GM23248 (cell line): Measurements from ENCODE around the gene POPDC3. TPM values are rescaled to one million over a fixed set of nuclear protein-coding genes. Genes with fewer than 3 reads are reported as not detected.
"Not testable (repeated sequence)": the region's sequence is repeated elsewhere in the genome, so short reads cannot be mapped to it uniquely, and the experiment has no call there.

Experiments
- DNase-seq: peaks from one replicate; pipeline ENCODE4 v3.0.0-alpha.2; 2015
- H2AFZ ChIP-seq: fragments of 200-600 bp; sonication (generic); 2 replicates; pipeline ENCODE4 v1.6.1; 2016; ENCODE audit warnings: antibody characterized with exemption
- H3F3A ChIP-seq: fragments of 200-600 bp; sonication (generic); 2 replicates; pipeline ENCODE4 v1.6.1; 2016; ENCODE audit warnings: mild to moderate bottlenecking, antibody characterized with exemption, mixed run types; ENCODE audit not compliant: insufficient read depth
- H3K27ac ChIP-seq: fragments of 200-600 bp; sonication (generic); 2 replicates; pipeline ENCODE4 v1.5.1; 2016; ENCODE audit warnings: mild to moderate bottlenecking
- H3K27me3 ChIP-seq: fragments of 200-600 bp; sonication (generic); replicated peaks from 2 replicates; pipeline ENCODE4 v1.6.1; 2016; ENCODE audit warnings: mild to moderate bottlenecking; ENCODE audit not compliant: insufficient read depth
- H3K36me3 ChIP-seq: fragments of 200-600 bp; sonication (generic); 2 replicates; pipeline ENCODE4 v1.6.1; 2016; ENCODE audit warnings: low read depth, mild to moderate bottlenecking
- H3K4me1 ChIP-seq: fragments of 200-600 bp; sonication (generic); 2 replicates; pipeline ENCODE4 v1.6.1; 2016; ENCODE audit warnings: mild to moderate bottlenecking; ENCODE audit not compliant: insufficient read depth
- H3K4me2 ChIP-seq: fragments of 200-600 bp; sonication (generic); one replicate; pipeline ENCODE4 v1.6.1; 2016; ENCODE audit warnings: mild to moderate bottlenecking; ENCODE audit not compliant: unreplicated experiment
- H3K4me3 ChIP-seq: fragments of 200-600 bp; sonication (generic); 2 replicates; pipeline ENCODE4 v1.5.1; 2016; ENCODE audit warnings: mild to moderate bottlenecking
- H3K79me2 ChIP-seq: fragments of 200-600 bp; sonication (generic); 2 replicates; pipeline ENCODE4 v1.6.1; 2016; ENCODE audit warnings: mild to moderate bottlenecking; ENCODE audit not compliant: insufficient read depth
- H3K9ac ChIP-seq: fragments of 200-600 bp; sonication (generic); 2 replicates; pipeline ENCODE4 v1.6.1; 2016; ENCODE audit warnings: mild to moderate bottlenecking
- H3K9me2 ChIP-seq: fragments of 200-600 bp; sonication (generic); 2 replicates; pipeline ENCODE4 v1.6.1; 2016; ENCODE audit warnings: mixed run types, mild to moderate bottlenecking, moderate library complexity; ENCODE audit not compliant: insufficient read depth
- H3K9me3 ChIP-seq: fragments of 200-600 bp; sonication (generic); one replicate; pipeline ENCODE4 v1.6.1; 2017; ENCODE audit warnings: low read depth
- H4K20me1 ChIP-seq: fragments of 200-600 bp; sonication (generic); 2 replicates; pipeline ENCODE4 v1.6.0; 2016; ENCODE audit not compliant: insufficient read depth
- EZH2 ChIP-seq: fragments of 200-600 bp; sonication (generic); IDR thresholded peaks from 2 replicates; pipeline ENCODE4 v1.6.1; 2018; ENCODE audit warnings: antibody characterized with exemption, mild to moderate bottlenecking; ENCODE audit not compliant: insufficient read depth, poor library complexity, severe bottlenecking
- EZH2phosphoT487 ChIP-seq: fragments of 200-600 bp; sonication (generic); IDR thresholded peaks from 2 replicates; pipeline ENCODE4 v1.6.1; 2018; ENCODE audit warnings: antibody characterized with exemption, moderate library complexity, mild to moderate bottlenecking, low read depth; ENCODE audit not compliant: insufficient read depth
- WGBS, 2 experiments: methylation state at CpG; one replicate each; pipeline ENCODE4 v1.1.6; 2015 to 2017; ENCODE audit warnings: low lambda C conversion rate in 2 of 2, low coverage in 1 of 2; ENCODE audit errors: missing lambda C conversion rate in 2 of 2; 5-methylcytosine and 5-hydroxymethylcytosine counted together
- in situ Hi-C: fragments of 300-500 bp; cut with MboI; formaldehyde crosslinking; loops from 2 replicates; pipeline ENCODE4 v1.15.0; 2020
- polyA plus RNA-seq: library from polyadenylated mRNA; unstranded; fragments of >200 nt; fragmentation: Nextera tagmentation; extraction: Ambion mirVana; gene quantifications from 2 replicates; pipeline ENCODE4 v1.2.1, GENCODE V29; 2016
- total RNA-seq: library from RNA; depleted of rRNA; stranded (reverse); fragments of >200 nt; shearing (Covaris generic); gene quantifications from 2 replicates; pipeline ENCODE4 v1.2.3, GENCODE V29; 2014; rRNA removed

Gene POPDC3, protein sequence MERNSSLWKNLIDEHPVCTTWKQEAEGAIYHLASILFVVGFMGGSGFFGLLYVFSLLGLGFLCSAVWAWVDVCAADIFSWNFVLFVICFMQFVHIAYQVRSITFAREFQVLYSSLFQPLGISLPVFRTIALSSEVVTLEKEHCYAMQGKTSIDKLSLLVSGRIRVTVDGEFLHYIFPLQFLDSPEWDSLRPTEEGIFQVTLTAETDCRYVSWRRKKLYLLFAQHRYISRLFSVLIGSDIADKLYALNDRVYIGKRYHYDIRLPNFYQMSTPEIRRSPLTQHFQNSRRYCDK
- total RNA-seq = 37.4 and 45.1 TPM in 2 replicates
- polyA plus RNA-seq = 46.1 and 48.6 TPM in 2 replicates

DNA sequence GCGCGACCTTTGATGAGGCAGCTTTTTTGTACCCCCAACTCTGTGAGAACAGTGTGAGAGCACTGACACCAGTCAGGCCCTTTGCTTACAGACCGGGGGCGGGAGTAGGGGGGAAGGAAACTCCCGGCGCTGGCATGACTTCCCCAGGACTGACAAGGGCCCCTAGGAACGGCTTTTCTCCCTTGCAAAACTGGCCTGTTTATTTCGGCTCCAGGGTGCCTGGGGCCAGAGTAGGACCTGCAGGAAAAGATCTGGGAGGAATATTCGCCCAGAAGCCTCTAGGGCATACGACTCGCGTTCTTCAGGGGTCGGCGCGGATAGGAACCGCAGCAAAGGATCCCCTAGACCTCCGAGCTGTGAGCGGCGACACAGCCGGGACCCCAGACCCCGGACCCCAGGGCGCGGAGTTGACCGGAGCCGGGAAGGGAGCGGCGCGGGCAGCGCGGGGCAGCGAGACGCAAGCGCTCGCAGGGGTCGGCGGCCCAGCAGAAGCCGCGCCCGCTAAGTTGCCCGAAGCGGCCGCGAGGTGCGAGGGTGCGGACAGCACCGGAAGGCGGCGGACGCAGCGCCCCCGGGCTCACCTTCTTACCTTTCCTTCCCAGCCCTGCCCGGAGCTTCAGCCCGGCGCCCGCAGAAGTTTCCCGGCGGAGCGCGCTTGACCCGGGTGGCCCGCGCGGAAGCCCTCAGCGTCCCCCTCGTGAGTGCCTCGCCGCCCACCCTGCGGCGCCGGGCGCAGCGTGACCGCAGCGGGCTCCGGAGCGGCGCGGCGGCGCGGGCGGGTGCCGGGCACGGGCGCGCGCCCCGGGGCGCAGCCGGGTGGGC, at the start of gene POPDC3:
Gene POPDC3 (minus strand): TSS at position 771 of the 822 bp plus-strand sequence. CDS start 18,105 bp downstream, outside the sequence.
- peak within 1 kb of the TSS; percentile 89 for H3K9ac ChIP-seq
- H3F3A ChIP-seq = peaks cover 31% of the 10 kb centered on the region
- in situ Hi-C loops = no loop called here
- H3K36me3 ChIP-seq = no peaks in the 10 kb centered on the region
- peaks cover 32% of the 10 kb centered on the region for H3K79me2 ChIP-seq
- peak; percentile 69 for DNase-seq
- peak within 1 kb of the TSS; percentile 97 for H3K27ac ChIP-seq
- TF ChIP-seq EZH2 = no peak
- TF ChIP-seq EZH2phosphoT487 = no peak
- peak within 1 kb of the TSS; percentile 87 for H2AFZ ChIP-seq
- no peaks in the 10 kb centered on the region for H3K27me3 ChIP-seq
- peak within 1 kb of the TSS; percentile 76 for H3K4me2 ChIP-seq
- H3K4me3 ChIP-seq = peak within 1 kb of the TSS; percentile 68
- no peaks in the 10 kb centered on the region for H3K9me3 ChIP-seq
- H3K9me2 ChIP-seq = no peaks in the 10 kb centered on the region
- WGBS, 2 experiments = 5 to 7% methylated on average over 59 to 83 of the region's 90 CpGs
- no peaks in the 10 kb centered on the region for H4K20me1 ChIP-seq
- H3K4me1 ChIP-seq = peaks cover 21% of the 10 kb centered on the region

GRCh38 chr6:105227295-105227767, 47.5 kb upstream of the POPDC3 start:
- H3K4me3 ChIP-seq = peak overlapping the region; percentile 36; the same call in 1 of the 2 replicates
- H3K36me3 ChIP-seq = no peaks in the 10 kb centered on the region
- in situ Hi-C loops = no loop called here
- H2AFZ ChIP-seq = no peak overlapping the region
- H3F3A ChIP-seq = no peaks in the 10 kb centered on the region; the same call in 1 of the 2 replicates
- H3K9ac ChIP-seq = 0 out of 2 replicates have a peak overlapping the region, but pooled peaks have one; percentile 4
- H4K20me1 ChIP-seq = no peaks in the 10 kb centered on the region
- 42 to 50% methylated on average over 3 of the region's 3 CpGs for WGBS, 2 experiments
- H3K4me2 ChIP-seq = peak overlapping the region; percentile 68
- H3K27me3 ChIP-seq = no peaks in the 10 kb centered on the region
- DNase-seq = peak; percentile 20
- TF ChIP-seq EZH2 (no peak), EZH2phosphoT487 (no peak)
- no peaks in the 10 kb centered on the region for H3K79me2 ChIP-seq
- H3K9me2 ChIP-seq = no peaks in the 10 kb centered on the region
- H3K4me1 ChIP-seq = peaks cover 17% of the 10 kb centered on the region
- H3K27ac ChIP-seq = no peak overlapping the region
- H3K9me3 ChIP-seq = no peaks in the 10 kb centered on the region

DNA sequence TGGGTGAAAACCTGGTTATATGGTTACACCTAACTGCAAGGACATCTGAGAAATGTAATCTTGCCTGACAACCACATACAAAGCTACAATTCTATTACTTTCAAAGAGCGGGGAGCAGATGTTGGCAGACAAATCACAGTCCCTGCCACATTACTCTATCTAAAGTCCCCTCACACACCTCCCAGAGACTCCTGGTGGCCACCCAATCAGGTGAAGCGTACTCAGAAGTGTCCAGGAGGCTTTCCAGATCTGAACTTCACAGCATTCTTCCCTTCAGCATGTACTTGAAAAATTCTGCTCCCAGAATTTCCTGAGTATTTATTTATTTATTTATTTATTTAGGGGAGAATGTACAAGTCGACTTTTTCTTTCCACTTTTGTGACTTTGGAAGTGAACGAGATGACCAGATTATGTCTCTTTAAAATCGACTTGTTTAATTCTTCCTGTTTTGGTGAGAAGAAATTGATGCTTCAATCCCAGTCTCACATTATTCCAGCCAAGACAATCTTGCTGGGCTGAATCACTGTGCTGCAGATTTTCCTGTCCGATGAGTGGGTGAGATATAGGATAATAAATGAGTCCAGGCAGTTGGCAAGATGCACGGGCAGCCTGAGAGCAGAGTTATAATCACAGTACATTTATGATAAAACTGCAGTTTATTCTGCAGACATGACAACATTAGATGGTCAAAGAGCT, 46.9 kb upstream of the POPDC3 start:
- Histone ChIP-seq H3K9ac (0 out of 2 replicates have a peak overlapping the region, but pooled peaks have one; percentile 4), H3K4me2 (peak overlapping the region; percentile 68), H3K79me2 (no peaks in the 10 kb centered on the region), H2AFZ (peak overlapping the region; percentile 33; the same call in 1 of the 2 replicates), H3K4me1 (peaks cover 17% of the 10 kb centered on the region), H3F3A (peaks cover under 1% of the 10 kb centered on the region; the same call in 1 of the 2 replicates), H3K36me3 (no peaks in the 10 kb centered on the region), H3K9me2 (no peaks in the 10 kb centered on the region), H3K27me3 (no peaks in the 10 kb centered on the region), H3K4me3 (peak overlapping the region; percentile 36; the same call in 1 of the 2 replicates), H4K20me1 (no peaks in the 10 kb centered on the region), H3K9me3 (no peaks in the 10 kb centered on the region), H3K27ac (no peak overlapping the region)
- in situ Hi-C loops = no loop called here
- no peak for TF ChIP-seq EZH2phosphoT487
- TF ChIP-seq EZH2 = no peak
- WGBS, 2 experiments = 10% methylated on average over 7 of the region's 7 CpGs
- peak; percentile 73 for DNase-seq

GRCh38 chr6:105223242-105223641, 43.4 kb upstream of the POPDC3 start:
- H3K9ac ChIP-seq = no peak overlapping the region
- 81 to 86% methylated on average over 1 of the region's 1 CpG for WGBS, 2 experiments
- in situ Hi-C loops = no loop called here
- H3K4me1 ChIP-seq = peaks cover 21% of the 10 kb centered on the region
- TF ChIP-seq EZH2phosphoT487 (no peak), EZH2 (no peak)
- H4K20me1 ChIP-seq = no peaks in the 10 kb centered on the region
- no peak overlapping the region for H2AFZ ChIP-seq
- DNase-seq = no peak
- no peaks in the 10 kb centered on the region for H3K9me2 ChIP-seq
- no peaks in the 10 kb centered on the region for H3K79me2 ChIP-seq
- no peaks in the 10 kb centered on the region for H3K27me3 ChIP-seq
- no peaks in the 10 kb centered on the region for H3K9me3 ChIP-seq
- no peak overlapping the region for H3K27ac ChIP-seq
- no peak overlapping the region for H3K4me2 ChIP-seq
- H3K36me3 ChIP-seq = no peaks in the 10 kb centered on the region
- peaks cover 11% of the 10 kb centered on the region; the same call in 1 of the 2 replicates for H3F3A ChIP-seq
- no peak overlapping the region for H3K4me3 ChIP-seq

DNA sequence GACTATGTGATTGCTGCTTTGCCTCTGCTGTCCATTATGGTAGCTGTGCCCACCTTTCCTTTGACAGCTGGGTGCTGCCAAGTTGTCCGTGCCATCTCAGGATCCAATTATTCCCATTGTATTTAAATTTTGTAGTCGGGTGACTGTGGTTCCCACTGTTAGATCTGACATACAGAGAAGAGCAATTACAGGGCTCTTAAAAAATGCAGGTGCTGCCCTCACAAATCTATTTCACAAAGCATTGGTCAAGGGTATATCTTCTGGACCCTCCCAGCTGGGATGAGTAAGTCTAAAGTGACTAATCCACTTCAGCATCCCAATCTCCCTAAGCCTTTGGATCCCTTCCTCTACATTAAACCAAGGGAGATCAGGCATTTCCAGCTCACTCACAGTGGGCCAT, 41.4 kb upstream of the POPDC3 start:
- H3K79me2 ChIP-seq, H3K4me3 ChIP-seq, in situ Hi-C loops, H3K9me3 ChIP-seq, H3K27me3 ChIP-seq, H3K36me3 ChIP-seq, H3K4me1 ChIP-seq, H4K20me1 ChIP-seq, H2AFZ ChIP-seq, H3K27ac ChIP-seq, H3K9me2 ChIP-seq, H3K9ac ChIP-seq: not testable (repeated sequence)
- Histone ChIP-seq H3F3A (0 out of 2 replicates have a peak, but pooled peaks cover 11% of the 10 kb centered on the region), H3K4me2 (peak overlapping the region; percentile 17)
- DNase-seq = peak; percentile 9
- 29 to 36% methylated on average over 2 of the region's 2 CpGs for WGBS, 2 experiments
